ENCODE data around the gene VN1R5. TPM values are rescaled to one million over a fixed set of nuclear protein-coding genes. Genes with fewer than 3 reads are reported as not detected.

VN1R5 gene
- total and polyA plus RNA-seq, 10 donors: not detected

DNA sequence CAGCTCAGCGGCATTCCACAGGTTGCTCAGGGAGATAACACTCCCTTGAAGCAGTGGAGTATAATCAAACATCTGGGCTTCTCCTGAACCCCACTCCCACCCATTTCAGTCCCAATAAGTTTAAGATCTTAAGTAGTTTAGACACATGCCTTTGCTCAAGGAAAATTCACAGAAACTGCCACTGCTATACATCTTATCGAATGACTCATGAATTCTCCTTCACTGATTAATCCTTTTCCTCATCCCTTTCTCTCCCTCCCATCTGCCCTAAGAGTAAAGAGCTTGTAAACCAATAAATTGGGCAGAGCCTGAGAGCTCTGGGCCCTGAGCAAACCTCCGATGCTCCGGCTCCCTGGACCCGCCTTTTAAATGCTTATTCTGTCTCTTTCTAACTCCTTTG lies 10.2 kb downstream of the VN1R5 start:
- no peak for DNase-seq
- Histone ChIP-seq H3K36me3 (no peaks in the 10 kb centered on the region), H3K4me3 (no peak overlapping the region), H3K9me3 (peaks cover 0 to 62% (median 40%) of the 10 kb centered on the region in 8 donors), H3K4me1 (no peaks in the 10 kb centered on the region), H3K27ac (no peak overlapping the region), H3K27me3 (replicated peaks in 1 of 7) (no peaks in the 10 kb centered on the region)
- 93 to 96% (median 94%) methylated on average over 5 of the region's 5 CpGs for WGBS, 5 donors
- intact Hi-C loops (cut with DNase I; ENCODE audit: low total_unique reads): no loop called here
- no peak for TF ChIP-seq POLR2AphosphoS5 (IDR thresholded peaks at IDR 0.05)
- no peak for TF ChIP-seq POLR2A (IDR thresholded peaks at IDR 0.05)
- no peak for TF ChIP-seq CTCF (IDR thresholded peaks at IDR 0.05 in 8 of 11, conservative IDR thresholded peaks at IDR 0.05 in 3 of 11)

DNA sequence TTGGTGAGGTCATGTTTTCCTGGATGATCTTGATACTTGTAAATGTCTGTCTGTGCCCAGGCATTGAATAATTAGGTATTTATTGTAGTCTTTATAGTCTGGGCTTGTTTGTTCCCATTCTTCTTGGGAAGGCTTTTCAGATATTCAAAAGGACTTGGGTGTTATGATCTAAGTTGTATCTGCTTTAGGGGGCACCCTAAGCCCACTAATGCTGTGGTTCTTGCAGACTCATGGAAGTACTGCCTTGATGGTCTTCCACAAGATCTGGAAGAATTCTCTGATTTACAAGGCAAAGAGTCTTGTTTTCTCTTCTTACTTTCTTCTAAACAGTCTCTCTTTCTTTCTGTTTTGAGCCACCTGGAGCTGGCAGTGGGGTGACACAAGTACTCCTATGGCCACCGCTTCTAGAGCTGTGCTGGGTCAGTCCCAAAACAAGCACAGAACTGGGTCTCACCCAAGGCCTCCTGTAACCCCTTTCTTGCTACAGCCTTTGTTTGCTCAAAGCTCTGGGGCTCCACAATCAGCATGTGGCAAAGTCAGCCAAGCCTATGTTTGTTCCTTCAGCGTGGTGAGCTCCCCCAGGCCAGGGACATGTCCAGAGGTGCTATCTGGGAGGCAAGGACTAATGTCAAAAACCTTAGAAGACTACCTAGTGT lies 12.6 kb downstream of the VN1R5 start:
- no peak for DNase-seq
- WGBS, 5 donors: 67 to 92% (median 76%) methylated on average over 2 of the region's 2 CpGs
- TF ChIP-seq POLR2AphosphoS5 (IDR thresholded peaks at IDR 0.05) (no peak), POLR2A (IDR thresholded peaks at IDR 0.05) (no peak), CTCF (IDR thresholded peaks at IDR 0.05 in 8 of 11, conservative IDR thresholded peaks at IDR 0.05 in 3 of 11) (no peak)
- H3K36me3 ChIP-seq: no peaks in the 10 kb centered on the region
- no peaks in the 10 kb centered on the region for H3K4me1 ChIP-seq
- H3K27ac ChIP-seq: no peak overlapping the region
- H3K9me3 ChIP-seq: peaks cover 0 to 65% (median 36%) of the 10 kb centered on the region in 8 donors
- H3K4me3 ChIP-seq: no peak overlapping the region
- H3K27me3 ChIP-seq (replicated peaks in 1 of 7): no peaks in the 10 kb centered on the region
- intact Hi-C loops (cut with DNase I; ENCODE audit: low total_unique reads): no loop called here

DNA sequence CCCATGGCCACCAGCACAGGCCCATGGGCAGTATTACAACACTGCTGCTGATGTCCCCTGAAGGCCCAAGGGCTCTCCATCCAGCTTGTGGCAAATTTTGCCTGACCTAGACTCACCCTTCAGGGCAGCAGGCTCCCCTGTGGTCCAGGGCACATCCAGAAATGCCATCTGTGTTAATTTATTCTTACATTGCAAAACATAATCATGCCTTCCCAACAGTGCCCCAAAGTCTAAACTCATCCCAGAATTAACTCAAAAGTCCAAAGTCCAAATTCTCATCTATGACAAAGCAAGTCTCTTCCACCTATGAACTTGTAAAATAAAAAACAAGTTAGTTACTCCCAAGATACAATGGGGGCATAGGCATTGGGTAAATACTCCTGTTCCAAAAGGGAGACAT lies 13.3 kb downstream of the VN1R5 start:
- TF ChIP-seq CTCF (IDR thresholded peaks at IDR 0.05 in 8 of 11, conservative IDR thresholded peaks at IDR 0.05 in 3 of 11) (no peak), POLR2AphosphoS5 (IDR thresholded peaks at IDR 0.05) (no peak), POLR2A (IDR thresholded peaks at IDR 0.05) (no peak)
- Histone ChIP-seq H3K36me3 (no peaks in the 10 kb centered on the region), H3K9me3 (peaks cover 0 to 59% (median 30%) of the 10 kb centered on the region in 8 donors), H3K27me3 (replicated peaks in 1 of 7) (no peaks in the 10 kb centered on the region), H3K4me3 (no peak overlapping the region), H3K27ac (no peak overlapping the region), H3K4me1 (no peaks in the 10 kb centered on the region)
- intact Hi-C loops (cut with DNase I; ENCODE audit: low total_unique reads): no loop called here
- no peak for DNase-seq

DNA sequence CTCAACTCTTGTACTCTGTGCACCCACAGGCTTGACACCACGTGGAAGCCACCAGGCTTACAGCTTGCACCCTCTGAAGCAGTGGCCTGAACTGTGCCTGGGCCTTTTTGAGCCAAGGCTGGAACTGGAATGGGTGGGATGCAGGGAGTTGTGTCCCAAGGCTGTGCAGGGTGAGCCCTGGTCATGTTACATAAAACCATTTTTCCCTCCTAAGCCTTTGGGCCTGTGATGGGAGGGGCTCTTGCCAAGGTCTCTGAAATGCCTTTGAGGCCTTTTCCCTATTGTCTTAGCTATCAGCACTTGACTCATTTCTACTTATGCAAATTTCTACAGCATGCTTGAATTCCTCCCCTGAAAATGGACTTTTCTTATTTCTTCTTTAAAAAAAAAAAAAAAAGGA lies 14.1 kb downstream of the VN1R5 start:
- 59 to 72% (median 67%) methylated on average over 1 of the region's 1 CpG; no CpG with 5 or more reads in 2 of the 5 donors for WGBS, 5 donors
- H3K4me3 ChIP-seq: no peak overlapping the region
- TF ChIP-seq POLR2AphosphoS5 (IDR thresholded peaks at IDR 0.05) (no peak), POLR2A (IDR thresholded peaks at IDR 0.05) (no peak), CTCF (IDR thresholded peaks at IDR 0.05 in 8 of 11, conservative IDR thresholded peaks at IDR 0.05 in 3 of 11) (no peak)
- no peaks in the 10 kb centered on the region for H3K36me3 ChIP-seq
- no peaks in the 10 kb centered on the region for H3K27me3 ChIP-seq (replicated peaks in 1 of 7)
- peaks cover 0 to 50% (median 27%) of the 10 kb centered on the region in 8 donors for H3K9me3 ChIP-seq
- H3K27ac ChIP-seq: no peak overlapping the region
- intact Hi-C loops (cut with DNase I; ENCODE audit: low total_unique reads): no loop called here
- no peak for DNase-seq
- no peaks in the 10 kb centered on the region for H3K4me1 ChIP-seq
